Measurements from ENCODE around the gene TTI1.
"Not testable (repeated sequence)": the region's sequence is repeated elsewhere in the genome, so short reads cannot be mapped to it uniquely, and the experiment has no call there.

Gene TTI1

DNA sequence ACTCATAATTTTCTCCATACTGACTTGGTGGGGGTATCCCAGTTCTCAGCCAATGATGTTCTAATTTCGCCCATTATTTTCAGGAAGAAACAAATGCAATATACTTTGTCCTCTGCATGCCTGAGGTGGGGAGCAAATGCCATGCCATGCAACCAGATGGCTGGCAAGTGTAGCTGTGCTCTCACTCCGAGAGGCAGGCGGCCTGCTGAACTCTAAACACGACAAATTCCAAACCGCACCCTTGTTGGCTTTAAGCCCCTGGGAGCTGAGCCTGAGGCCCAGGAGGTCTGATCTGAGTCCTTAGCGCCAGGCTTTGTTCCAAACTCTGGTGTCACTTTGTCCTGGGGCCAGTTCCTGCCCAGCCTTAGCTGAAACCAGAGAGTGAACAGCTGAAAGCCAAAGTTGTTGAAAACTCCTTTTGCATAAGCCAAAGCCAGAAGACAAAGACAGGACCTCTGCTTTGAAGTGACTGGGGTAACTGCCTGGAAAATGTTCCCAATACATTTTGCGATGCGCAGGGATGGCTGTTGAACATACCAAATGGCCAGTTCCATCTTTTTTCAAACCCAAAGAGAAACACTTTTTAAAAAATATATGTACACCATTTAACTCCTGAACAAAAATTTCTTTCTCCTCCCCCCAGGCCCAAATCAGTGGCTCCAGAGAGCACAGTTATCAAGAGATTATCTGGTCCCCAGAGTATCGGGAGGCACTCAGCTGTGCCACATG is 46.2 kb downstream of the TTI1 start:
- DNase-seq: no peak

DNA sequence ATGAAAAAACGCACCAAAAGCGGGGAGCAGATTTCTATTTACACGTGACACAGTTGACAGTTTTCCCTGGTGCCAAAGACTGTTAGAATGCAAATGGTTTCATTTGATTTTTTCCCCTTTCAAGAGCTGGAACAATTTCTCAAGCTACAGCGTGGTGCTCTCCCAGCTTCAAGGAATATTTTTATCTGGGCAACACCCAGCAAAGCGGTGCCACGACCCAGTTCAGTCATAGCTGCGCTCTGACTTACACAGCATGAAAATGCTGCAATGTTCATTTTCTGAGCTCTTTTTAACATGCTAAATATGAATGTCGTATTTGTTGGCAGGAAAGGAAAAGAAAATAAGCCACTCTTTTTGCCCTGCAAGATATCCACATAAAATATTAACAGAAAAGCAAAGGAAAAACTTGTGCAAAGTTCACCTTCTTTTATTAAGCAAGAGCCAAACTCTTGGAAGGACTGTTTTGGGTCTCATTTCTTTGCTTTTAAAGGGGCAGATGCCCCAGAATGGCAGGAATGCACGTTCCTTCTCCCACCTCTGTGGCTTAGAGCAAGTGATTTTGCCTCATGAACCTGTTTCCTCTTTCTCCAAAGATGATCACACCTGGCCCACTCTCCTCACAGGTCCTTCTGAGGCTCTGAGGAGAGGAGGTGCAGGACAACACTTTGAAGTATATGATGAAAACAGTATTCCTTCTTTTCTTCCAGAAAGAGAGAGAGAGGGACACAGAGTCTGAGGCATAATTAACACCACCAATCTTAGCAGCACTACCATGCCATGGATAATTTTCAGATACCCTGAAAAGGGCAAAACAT is 47.0 kb downstream of the TTI1 start:
- no peak for DNase-seq

DNA sequence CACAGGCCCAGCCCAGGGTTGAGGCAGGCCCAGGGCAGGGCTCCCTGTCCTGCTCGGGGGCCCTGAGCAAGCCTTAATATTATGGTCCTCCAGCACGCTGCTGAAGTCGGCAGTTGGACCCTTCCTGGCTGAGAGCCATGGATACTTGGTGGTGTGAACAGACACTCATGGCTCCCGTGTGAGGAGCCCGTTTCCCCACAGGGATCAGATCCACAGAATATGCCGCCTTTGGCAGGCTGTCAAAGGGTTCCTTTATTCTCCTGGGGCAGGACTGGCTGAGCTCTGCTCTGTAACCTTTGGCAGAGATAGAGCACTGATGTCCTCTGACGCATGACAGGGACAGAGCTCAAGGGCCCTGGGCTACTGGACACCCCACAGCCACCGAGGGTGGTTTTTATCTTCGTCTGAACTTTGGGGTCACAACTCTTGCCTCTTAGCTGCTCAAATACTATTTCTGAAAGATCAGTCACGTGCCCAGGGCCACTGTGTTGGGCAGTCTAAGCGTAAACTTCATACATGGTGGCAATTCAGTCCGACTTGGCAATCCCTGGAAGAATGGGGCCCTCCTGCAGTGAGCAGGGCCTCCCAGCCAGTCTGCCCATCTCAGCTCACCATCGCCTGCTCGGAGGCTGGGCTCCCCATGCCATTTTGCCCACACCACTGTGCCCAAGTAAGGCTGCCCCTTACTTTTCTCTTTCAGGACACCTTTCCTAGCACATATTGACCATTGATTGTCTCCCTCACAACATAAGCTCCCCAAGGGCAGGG is 49.1 kb downstream of the TTI1 start:
- no peak for DNase-seq

DNA sequence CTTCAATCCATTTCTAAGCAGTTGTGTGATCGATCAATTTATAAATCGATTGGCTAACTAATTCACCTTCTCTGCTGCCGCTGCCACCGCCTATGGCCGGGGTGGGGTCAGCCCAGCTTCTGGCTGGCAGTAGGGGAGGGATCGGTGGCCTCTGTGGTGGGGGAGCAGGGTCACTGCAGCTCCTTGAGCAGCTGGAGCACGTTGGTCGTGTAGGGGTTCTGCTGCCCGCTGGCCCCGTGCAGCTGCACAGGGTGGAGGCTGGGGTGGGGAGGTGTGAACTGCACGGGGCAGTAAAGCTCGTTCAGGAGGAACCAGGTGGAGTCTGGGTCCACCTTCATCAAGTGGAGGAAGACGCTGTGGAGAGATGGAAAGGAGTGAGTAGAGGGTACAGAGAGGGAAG is 50.0 kb downstream of the TTI1 start:
- DNase-seq: no peak

DNA sequence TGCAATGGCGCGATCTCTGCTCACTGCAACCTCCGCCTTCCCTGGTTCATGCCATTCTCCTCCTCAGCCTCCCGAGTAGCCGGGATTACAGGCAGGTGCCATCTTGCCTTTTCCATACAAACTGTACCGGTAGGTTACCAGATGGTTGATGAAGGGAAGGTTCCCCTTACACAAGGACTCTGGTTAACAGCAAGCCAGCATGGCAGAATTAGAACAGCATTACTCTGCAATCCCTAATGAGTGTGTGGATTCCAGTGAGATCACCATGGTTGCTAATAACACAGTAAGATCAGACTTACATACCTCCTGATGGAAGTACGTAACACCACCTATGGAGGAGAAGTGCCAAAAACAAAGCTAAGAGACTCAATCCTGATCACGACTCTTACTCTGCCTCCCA is 51.7 kb downstream of the TTI1 start:
- DNase-seq: no peak

DNA sequence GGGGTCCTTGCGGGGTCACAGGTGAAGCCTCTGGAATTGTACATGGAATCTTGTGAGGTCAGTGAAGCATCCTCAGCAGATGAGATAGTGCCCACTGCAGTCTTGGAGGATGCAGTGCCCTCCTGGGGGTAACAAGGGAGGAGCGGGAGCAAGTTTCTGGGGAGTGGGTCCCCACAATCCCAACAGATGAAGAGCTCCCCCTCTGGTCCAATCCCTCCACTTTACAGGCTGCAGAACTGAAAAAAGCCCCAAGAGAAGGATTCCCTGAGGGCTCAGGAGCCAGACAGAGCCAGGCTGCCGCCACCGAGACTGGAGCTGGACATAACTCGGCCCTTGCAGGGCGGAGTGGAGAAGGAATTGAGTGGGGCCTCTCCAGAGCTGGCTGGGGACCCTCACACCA is 52.4 kb downstream of the TTI1 start:
- no peak for DNase-seq

DNA sequence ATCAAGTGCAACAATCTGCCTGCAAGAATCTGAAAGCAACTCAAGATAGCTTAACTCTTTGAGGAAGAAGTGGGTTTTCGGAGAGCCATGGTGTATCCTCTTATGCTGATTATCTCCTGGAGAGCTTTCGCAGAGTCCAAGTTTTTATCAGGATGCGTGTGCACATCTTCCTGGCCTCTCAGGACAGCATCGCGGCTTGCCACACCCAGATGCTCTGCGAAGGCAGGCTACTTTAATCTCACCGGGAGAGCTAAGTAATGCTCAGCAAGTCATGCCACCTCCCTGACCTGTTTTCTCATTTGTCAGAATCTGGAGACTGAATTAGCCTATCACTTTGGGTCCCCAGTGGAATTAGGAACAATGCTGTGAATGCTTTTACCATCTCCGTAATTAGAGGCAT is 52.9 kb downstream of the TTI1 start:
- DNase-seq: no peak

DNA sequence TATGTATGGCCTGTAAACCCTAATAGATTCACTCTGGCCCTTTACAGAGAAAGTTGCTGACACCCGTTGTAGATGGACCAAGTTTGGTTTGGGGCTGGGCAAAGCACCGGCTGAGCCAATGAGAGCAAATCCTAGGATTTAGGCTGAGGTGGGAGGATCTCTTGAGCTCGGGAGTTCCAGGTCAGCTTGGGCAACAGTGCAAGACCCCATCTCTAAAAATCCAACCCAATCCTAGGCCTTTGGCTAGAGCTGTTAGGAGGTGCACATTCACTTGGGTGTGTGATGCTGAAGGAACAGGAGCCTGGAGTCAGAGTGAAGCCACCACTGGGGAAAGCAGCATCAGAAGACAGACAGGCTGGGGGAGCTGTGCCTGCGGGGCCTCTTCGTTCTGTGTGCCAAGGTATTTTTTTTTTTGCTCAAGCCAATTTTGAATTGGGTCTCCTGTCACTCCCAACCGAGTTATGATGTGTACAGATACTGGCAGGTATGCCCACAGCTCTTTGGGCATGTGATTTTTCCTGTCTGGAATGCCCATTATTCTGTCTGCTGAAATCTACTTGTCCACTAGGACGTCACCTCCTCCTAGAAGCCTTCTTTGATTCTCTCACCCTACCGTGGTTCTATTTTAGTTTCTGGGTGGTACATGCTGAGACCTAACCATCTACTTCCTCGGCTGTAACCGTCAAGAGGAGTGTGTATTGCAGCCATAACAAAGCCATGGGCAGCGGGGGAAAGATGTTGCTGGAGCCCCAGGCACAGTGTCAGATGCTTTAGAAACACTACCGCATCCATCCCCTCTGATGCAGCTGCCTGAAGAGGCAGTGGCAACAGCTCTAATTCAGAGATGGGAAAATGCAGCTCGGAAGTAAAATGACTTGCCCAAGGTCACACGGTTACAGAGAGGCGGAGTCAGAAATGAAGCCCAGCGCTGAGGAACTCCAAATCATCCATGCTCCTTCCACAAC is 54.0 kb downstream of the TTI1 start:
- no peak for DNase-seq

DNA sequence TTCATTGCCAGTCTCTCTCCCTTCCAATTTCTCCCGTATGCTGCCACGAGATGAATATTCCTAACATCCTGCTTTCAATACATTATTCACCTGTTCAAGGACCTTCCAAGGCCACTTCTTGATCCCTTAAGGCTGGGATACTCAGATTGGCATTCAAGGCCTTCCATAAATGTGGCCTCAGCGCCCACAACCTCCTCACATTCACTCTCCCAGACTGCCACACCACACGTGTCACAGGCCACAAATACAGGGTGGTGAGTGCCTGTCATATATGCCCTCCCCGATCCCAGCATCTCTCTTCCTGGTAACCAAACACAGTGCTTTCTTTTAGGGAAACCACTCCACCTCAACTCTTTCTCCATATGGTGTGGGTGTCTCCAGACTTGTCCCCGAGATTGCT is 55.5 kb downstream of the TTI1 start:
- no peak for DNase-seq

DNA sequence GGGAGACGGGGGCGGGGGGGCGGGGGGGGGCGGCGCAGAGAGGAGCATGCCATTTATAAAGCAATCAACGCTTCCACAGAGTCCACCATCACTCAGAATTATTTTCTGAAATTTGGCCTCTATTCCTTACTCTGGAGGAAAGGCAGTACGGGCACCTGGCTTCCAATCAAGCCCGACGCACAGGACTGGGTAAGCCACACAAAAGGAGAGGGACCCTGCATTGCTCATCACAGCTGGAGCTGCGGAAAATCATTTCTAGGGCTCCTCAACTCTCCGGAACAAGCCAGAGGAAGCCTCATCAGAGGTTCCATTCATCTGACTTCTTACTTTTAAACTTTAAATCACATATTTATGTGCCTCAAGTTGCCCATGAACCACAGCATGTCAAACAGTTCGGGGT is 55.9 kb downstream of the TTI1 start:
- DNase-seq: no peak

DNA sequence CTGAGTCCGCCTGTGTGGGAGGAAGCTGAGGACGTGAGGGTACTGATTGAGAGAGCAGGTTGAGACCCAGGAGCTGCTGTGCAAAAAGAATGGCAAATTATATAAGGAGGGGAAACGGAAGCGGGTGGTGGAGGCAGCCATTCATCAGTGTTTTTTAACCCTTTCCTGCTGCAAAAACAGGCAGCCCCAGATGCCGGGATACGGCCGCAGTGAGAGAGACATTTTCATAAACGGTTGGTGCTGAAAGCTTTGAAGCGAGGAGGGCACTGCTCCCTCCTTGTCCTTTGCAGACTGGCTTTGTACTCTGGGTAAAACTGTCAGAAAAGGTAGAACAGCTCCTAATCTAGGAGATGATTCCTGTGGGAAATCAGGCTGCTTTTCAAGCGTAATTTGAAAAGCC is 56.4 kb downstream of the TTI1 start:
- DNase-seq: no peak

DNA sequence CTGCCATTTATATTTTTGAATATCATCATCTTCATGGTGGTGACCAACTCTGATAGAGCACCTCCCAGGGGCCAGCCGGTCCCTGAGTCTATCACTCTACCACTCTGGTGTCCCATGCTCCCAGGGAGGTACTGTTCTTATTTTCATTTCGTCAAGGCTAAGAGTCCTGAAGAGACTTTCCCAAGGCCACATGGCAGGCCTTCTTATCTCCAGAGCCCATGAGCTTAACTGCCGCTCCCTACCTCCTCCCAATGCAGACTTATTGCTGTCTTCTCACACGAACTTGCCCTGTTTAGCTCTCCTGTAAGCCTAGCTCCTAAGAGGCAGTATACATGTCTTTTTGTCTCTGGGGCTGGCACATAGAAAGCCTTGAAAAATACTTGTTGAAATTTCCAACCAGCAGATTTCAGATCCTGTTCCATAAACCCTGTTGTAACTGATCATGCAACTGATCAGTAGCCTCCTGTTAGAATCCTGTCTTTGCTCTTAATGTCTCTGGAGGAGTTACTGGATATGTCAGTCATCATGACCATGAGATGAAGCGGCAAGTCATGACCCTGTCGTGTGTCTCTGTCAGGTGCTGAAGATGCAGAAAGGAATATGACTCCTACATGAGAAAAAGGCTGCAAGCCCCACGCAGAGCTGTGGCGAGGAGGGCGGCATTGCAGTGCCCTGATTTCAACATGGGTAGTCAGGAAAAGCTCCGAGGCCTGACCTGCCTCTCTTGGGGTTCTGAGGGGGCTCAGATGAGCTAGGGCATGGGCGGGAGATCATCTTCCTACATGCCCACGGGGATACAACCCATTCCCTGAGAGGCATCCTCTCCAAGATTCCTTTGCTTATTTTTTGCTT is 60.0 kb downstream of the TTI1 start:
- DNase-seq: no peak

DNA sequence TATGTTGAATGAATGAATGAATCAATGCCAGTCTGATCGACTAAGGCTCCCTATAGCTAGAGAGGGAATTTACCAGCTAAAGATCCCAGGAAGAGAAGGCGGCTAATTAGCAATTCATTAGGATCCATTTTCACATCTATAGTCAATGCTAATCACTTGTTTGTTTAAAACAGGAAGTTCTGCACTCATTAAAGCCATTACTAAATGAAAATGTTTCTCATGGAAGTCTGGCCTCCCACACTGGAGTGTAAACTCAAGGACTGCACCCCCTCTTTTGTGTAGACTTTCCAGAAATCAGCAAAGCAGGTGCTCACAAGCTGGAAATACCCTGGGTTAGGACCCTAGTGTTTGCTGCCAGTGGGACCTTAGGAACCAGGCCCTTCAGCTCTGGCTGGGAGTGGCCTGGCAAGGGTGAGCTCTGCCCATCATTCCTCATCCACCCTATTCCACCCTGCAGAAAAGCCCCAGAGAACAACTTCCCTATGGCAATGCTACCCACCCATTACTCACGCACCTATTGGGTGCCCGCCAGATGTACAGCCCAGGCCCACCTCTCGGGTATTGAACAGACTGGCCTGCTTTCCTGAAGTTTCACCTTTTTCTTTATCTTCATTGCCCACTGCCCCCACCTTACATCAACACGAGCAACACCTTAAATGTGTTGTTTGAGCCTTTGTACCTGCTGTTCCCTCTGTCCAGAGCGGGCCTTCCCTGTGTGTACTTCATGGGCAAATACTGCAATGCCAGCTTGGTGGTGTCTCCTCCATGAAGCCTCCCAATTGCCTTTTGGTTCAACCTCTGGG is 60.8 kb downstream of the TTI1 start:
- DNase-seq: peak; percentile 25

DNA sequence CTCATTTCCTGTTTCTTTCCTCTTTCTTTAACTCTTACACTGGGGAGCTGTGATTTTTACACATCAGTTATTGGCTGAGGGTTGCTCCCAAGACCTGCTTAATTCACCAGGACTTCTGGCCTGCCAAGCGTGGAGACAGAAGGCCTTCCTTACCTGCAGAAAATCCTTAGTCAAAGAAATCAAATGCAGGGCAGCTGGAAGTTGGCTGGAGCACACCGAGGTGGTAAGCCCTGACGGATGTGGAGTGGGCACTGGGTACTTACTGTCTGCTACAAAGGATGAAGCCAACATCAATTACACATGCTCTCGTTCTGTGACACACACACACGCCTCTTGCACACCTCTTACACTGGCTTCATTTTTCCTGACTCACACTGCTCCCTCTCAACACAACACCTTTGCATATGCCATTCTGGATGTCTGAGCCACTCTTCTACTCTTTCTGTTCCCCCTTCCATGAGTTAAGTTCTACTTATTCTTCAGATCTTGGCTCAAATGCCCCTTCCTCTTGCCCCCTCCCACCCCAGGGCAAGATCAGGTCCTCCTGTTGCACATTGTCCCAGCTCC is 61.6 kb downstream of the TTI1 start:
- DNase-seq: peak; percentile 26

DNA sequence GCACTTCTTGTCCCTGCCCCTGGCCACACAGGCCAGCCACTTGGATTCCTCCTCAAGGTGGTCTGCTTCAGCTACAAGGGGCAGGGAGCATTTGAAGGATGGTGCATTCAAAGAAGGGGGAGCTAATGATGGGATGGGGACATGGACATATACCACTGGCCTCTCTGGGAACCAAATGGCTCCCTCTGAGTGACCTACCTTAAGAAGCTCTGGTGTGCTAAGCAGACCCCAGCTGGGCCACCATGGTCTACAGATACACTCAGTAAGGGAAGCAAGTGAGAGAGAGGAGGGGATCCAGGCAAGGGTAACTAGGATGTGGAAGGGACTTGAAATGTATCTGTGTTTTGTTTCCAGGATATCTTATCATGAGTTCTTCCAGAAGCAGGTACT is 62.4 kb downstream of the TTI1 start:
- DNase-seq: peak; percentile 25

DNA sequence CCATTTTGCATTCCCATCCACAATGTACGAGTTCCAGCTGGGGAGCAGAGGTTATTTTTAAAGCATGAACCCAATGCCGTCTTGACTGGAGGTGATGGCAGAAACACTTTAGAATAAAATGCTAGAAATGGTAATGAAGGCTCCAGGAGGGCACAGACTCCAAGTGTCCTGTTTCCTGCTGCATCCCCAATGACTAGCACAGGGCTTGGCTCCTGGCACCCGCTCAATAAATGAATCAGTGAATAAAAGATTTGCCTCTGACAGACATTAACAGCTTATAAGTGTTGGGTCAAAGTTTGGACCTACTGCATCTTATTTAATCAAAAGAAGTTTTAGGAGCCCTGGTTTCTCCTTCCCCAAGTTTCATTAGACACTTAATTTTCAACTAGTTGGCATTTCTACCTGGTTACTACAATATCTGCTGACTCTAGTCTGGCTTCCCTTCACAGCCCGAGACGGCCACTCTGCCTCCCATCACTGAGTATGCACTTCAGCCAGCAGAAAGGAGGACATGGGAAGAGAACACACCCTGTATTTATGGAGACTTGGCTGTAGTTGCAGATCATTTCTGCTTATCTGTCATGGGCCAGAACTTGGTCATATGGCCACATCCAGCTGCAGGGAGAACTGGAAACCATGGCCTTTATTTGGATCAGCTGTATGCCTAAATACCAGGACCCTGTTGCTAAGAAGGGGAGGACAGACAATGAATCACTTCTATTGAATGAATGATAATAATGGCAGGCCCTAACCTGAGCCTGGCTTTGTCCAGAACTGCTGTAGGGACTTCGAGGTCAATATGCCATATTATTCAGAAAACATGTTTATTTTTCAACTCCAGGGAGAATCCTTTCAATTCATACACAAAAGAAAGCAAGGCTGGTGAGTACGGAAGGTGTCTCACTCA is 63.1 kb downstream of the TTI1 start:
- DNase-seq: peak; percentile 8

DNA sequence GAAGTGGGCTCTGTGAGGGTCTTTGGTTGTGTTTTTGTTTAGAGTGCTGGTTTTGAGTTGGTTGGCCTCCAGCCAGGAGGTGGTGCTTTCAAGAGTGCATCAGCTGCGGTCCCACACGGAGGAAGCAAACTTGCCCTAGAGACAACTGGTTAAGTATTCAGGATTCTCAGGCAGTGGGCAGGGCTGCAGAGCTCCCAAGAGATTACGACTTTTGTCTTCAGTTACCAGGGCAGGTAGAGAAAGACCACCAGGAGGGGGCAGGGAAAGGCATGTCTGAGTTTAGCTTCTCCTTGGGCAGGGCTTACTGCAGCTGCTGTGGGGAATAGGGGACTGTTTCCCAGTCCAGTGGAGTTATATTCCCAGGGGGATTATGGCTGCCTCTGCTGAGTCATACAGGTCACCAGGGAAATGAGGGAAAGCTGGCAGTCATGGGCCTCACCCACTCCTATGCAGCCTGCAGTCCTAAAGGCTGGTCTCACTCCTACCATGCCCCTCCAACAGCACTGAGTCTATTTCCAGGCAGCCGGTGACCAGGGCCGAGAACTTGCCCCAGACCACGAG is 64.3 kb downstream of the TTI1 start:
- DNase-seq: peak; percentile 22

DNA sequence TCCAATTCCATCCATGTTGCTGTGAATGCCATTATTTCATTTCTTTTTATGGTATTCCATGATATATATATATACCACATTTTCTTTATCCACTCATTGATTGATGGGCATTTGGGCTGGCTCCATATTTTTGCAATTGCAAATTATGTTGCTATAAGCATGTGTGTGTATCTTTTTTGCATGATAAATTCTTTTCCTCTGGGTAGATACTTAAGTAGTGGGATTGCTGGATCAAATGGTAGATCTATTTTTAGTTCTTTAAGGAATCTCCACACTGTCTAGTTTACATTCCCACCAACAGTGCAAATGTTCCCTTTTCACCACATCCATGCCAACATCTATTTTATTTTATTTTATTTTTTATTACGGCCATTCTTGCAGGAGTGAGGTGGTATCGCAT is 69.8 kb downstream of the TTI1 start:
- DNase-seq: not testable (repeated sequence)

DNA sequence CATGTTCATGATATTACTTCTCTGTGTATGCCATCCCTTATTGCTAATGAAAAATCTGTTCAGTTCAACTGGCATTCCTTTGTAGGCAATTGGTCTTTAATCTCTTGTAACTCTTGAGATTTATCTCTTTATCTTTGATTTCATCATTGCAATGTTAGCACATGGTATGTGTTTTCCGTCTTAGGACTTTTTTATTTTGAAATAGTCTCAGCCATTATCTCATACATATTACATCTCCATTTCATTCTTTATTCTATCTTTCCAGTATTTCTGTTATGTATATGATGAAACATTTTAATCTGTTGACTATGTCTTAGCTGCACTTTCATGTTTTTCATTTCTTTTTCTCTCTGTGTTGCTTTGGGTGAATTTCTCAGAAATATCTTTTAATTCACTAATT is 72.2 kb downstream of the TTI1 start:
- DNase-seq: no peak
